HS-27A (cell line): ENCODE results near the gene PTPRG.
"Not testable (repeated sequence)": the region's sequence is repeated elsewhere in the genome, so short reads cannot be mapped to it uniquely, and the experiment has no call there.

Source experiments
- DNase-seq: peaks from one replicate; pipeline ENCODE4 v3.0.0-alpha.2; 2012; ENCODE audit warnings: low read depth, missing footprints

PTPRG gene

GRCh38 chr3:61803983-61804382, 242.6 kb downstream of the PTPRG start:
- no peak for DNase-seq

GRCh38 chr3:61804782-61805181, 243.4 kb downstream of the PTPRG start:
- DNase-seq: no peak

DNA sequence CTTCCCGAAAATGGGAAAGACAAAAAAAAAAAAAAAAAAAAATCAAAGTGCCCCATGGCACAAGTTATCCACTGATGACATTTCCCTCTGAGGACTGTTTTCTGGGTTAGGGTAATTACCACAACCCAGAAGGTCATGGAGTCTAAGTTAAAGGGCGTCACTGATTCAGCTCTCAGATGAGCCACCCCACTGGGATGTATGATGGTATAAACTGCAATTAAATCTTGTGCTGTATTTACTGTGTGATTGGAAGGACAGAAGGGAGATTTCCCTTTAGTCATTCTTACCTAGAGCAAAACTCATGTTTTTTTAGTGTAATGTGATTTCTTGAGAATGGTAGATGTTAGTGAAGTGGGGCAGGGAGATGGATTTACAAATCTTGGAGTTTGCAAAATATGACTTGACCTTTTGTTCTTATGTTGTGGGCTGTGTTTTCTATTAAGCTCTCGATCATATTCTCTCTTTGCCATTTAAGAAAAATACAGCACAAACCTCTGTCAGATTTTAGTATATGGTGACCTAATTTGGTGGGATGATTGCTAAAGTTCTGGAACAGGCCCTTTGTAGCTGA, 244.2 kb downstream of the PTPRG start:
- DNase-seq: no peak

DNA sequence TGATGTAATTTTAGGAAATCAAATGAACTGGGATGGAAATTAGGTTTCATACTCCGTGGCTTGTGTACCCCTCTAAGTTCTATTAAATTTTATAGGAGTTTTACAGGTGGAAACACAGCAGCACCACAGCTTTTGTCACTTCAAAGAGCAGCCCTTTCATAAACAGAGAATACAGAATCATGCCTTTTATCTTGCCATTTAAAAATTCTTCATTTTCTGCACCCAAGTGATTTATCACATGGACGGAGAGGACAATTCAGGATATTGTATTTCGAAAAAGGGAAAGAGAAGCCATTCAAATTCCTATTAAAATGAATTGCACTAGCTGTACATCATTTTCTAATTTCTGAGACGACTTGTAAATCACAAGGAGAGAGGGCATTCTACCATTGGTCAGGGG, 245.4 kb downstream of the PTPRG start:
- DNase-seq: no peak

- no peak for DNase-seq
These were observed 246.5 kb downstream of the PTPRG start for GRCh38 chr3:61807865-61808276.

DNA sequence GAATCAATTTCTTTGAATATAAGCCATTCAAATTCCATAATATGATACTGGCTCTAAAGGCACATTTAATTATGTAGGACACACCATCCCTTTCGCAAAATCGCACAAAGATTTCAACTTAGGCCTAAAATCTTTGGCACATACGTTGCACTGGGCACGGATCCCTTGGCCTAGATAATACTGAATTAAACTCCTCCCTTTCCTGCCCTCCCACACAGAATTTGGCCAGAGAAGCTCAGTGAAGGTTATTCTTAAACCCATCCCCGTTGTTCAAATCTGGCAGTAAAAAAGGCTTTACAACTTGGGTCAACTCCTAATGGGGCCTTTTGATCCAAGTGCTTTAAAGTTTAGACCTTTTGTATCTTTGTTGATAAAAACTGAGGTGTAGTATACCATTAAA, 247.2 kb downstream of the PTPRG start:
- DNase-seq: no peak

- DNase-seq: no peak
These were observed 247.6 kb downstream of the PTPRG start for GRCh38 chr3:61808999-61809398.

GRCh38 chr3:61809879-61810278, 248.5 kb downstream of the PTPRG start:
- no peak for DNase-seq

DNA sequence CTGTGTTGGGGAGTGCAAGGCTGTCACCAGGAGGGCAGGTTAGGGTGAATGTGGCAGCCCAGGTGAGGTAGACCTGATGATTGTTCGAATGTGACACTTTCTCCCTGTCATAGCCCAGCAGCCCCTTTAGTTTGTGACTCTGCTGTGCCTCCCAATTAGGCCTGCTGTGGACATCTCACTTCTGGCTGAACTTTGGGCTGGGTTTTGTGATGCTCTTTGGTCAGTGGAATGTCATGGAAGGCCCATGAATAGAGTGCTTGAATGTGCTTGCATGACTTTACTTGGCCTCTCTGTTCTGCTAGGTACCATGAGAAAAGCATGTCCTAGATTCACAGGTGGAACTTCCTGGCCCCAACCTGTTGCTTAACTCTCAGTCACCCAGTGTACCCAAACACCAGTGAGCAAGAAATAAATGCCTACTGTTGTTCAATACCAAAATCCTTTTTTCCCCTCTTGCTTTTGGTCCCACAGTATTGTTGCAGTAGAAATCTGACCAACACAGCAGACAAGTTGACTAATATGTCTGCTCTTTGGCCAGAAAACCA, 249.7 kb downstream of the PTPRG start:
- no peak for DNase-seq

DNA sequence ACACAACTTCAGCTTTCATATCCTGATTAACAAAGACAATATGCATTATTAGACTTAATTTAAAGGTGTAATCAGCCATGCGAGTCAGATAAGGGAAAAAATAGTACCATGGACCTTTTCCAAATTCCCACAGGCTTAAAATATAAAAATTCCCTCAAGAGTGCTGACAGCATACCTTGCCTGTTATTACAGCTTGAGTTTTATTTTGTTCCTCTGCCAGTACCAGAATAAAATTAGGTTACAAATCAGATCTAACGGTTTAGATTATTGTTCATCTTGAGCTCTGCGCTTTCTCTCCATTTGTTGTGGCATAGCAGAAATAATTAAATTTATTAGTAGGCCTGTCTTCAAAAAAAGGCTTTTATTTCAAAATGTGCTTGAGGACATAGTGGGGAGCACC, 250.3 kb downstream of the PTPRG start:
- DNase-seq: no peak

DNA sequence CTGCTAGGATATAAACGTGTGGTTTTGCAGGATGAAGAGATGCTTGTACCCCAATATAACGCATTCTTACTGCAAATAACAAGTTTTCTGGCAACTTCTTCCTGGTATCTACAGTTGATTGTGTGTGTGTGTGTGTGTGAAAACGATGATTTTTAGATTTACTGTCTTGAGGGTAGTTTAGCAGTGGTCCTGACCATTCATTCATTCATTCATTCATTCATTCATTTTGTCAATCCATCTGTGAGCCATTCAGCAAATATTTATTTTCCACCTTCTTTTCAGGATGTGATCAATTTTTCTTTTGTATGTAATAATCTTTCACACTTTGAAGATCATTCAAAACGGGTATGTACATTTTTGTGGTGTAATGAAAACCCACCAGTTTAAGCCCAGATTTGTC, 250.7 kb downstream of the PTPRG start:
- DNase-seq: no peak

GRCh38 chr3:61812517-61812916, 251.1 kb downstream of the PTPRG start:
- DNase-seq: no peak

- DNase-seq: no peak
These were observed 252.3 kb downstream of the PTPRG start for GRCh38 chr3:61813636-61814035.

- DNase-seq: no peak
These were observed 253.3 kb downstream of the PTPRG start for GRCh38 chr3:61814674-61815073.

DNA sequence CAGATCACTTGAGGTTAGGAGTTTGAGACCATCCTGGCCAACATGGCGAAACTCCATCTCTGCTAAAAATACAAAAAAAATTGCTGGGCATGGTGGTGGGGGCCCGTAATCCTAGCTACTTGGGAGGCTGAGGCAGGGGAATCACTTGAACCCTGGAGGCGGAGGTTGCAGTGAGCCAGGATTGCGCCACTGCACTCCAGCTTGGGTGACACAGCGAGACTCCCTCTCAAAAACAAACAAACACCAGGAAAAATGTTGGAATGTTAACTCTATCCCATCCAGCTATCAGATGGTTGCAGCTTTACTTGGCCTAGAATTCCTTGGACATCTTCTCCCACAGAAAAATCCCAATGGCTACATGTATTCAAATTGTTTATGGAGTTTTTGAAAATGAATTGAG, 254.9 kb downstream of the PTPRG start:
- not testable (repeated sequence) for DNase-seq

DNA sequence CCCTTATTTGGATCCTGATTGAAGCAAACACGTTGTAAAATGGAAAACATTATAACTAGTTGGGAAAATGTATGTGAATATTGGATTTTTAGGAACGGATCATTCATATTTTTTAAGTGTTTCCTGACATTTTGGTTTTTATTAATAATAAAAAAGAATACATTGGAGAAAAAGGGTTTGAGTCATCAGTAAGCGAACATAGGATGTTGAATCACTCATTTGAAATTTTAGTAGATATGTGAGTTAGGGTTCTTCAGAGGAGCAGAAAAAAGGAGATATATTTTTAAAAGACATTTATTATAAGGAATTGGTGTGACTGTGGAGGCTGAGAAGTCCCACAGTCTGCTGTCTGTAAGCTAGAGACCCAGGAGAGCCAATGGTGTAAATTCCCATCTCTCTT, 258.5 kb downstream of the PTPRG start:
- no peak for DNase-seq

GRCh38 chr3:61820306-61820992, 259.1 kb downstream of the PTPRG start:
- DNase-seq: no peak

DNA sequence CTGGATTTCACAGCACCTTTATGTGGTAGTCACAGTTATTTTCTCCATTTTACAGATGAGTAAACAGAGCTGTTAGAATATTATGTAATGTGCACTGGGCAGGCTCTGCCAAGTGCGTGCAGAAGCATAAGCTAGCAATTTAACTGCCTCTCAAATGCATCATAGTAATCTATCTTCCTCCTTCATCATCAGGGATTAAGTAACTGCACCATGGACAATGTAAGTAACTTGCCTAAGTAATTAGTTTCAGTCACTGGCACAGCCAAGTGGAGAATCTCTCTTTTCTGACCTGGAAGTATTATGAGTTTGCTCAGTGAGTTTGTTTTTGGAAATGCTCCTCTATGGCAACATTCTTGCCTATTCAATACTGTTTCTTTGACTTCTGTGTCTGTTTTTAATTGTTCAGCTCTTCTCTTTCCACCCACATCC, 260.5 kb downstream of the PTPRG start:
- DNase-seq: no peak

DNA sequence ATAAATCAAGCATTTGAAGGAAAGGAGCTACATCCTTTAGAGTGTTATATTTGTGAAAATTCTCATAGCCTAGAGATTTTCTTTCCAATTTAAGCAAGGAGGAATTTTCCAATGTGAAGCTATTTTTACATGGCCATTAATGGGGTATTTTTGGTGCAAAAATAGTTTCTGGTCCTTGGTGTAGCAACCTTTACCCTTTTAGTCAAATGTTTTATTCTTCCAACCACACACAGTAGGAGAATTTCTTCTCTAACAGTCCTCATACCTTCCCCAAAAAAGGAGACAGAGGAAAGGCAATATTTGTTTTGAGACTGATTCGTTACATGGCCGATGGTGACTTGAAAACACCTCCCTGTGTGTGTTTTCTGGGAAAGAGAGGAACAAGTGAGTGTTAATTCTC, 261.2 kb downstream of the PTPRG start:
- DNase-seq: no peak

DNA sequence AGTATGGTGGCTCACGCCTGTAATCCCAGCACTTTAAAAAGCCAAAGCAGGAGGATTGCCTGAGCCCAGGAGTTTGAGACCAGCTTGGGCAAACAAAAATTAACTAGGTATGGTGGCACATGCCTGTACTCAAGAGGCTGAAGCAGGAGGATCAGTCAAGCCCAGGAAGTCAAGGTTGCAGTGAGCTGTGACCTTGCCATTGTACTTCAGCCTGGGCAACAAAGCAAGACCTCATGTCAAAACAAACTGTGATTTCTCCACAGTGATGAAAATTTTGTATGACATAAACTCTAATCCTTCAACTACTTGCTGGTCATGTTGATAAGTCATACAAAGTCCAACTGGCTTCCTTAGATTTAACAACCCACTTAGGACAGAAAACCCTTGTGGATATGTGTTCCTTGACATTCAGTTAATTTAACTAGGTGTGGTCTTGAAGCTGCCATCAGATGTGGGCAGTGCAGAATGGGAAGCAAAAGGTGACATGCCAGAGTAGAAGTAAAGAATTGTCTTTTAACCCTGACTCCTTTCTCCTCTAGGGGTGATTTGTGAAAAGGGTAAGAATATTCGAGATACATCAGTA, 263.3 kb downstream of the PTPRG start:
- no peak for DNase-seq

DNA sequence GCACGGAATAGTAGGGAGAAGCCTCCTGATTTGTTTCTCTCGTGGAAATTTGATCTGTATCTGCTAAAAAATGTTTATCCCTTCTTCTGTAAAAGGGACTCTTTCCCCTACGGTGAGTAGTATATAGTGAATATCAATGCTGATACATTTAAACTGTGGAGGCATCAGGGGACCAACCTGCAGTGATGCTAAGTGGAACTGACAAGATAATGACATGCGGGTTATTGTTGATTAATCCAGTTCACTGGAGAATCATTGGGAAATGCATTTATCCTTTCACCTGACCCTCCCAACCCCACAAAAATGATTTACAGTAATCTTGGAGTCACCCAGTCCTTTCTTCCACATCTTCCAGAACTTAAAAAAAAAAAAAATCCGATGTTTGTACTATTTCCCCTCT, 264.8 kb downstream of the PTPRG start:
- no peak for DNase-seq

DNA sequence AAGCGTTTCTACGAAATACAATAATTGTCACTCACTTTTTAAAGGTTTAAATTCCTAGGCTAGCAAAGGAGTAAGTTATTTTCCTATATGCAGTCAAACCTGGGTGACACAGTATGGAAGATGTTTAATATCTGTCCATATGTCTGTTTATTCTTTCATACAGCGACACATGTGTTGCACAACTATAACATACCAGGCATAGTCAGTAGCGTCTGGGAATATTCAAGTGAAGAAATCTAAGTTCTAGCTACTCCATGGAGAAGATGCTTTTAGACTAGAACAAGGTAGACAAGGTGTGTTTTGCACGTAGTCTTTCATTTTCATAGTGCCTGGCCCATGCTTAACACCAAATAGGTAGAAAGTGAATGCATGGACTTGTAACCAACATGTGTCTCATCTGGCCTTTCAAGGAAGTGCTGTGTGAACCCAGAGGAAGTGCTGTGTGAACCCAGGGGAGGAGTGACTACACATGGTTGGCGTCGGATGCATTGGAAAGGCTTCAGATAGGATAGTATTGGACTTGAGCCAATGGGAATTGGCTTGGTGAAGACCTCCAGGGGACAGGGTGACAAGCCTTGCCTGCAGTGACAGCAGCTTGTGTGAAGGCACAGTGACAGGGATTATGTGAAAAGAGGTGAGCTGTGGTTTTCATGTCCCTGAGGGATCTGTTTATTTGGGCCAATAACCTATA, 267.0 kb downstream of the PTPRG start:
- DNase-seq: no peak
